Glutamatergic neuron (in vitro differentiated cells): ENCODE results near the gene NUDT1. TPM values are rescaled to one million over a fixed set of nuclear protein-coding genes. Genes with fewer than 3 reads are reported as not detected.

Experiments
- DNase-seq: peaks from one replicate; pipeline ENCODE4 v3.0.0; 2022
- H3K27ac Mint-ChIP-seq: one replicate; pipeline ENCODE4 v1.8.0; 2020; ENCODE audit warnings: mild to moderate bottlenecking, mixed read lengths, inconsistent platforms; ENCODE audit not compliant: unreplicated experiment
- H3K27me3 Mint-ChIP-seq: one replicate; pipeline ENCODE4 v1.8.0; 2020; ENCODE audit warnings: mild to moderate bottlenecking, moderate library complexity, mixed read lengths, inconsistent platforms; ENCODE audit not compliant: unreplicated experiment
- H3K36me3 Mint-ChIP-seq: one replicate; pipeline ENCODE4 v1.8.0; 2020; ENCODE audit warnings: mild to moderate bottlenecking, mixed read lengths, inconsistent platforms; ENCODE audit not compliant: unreplicated experiment
- H3K4me1 Mint-ChIP-seq: one replicate; pipeline ENCODE4 v1.8.0; 2020; ENCODE audit warnings: mild to moderate bottlenecking, low read depth, mixed read lengths, inconsistent platforms; ENCODE audit not compliant: unreplicated experiment
- H3K4me3 Mint-ChIP-seq: one replicate; pipeline ENCODE4 v1.8.0; 2020; ENCODE audit warnings: mild to moderate bottlenecking, mixed read lengths, inconsistent platforms; ENCODE audit not compliant: unreplicated experiment
- H3K9me3 Mint-ChIP-seq: one replicate; pipeline ENCODE4 v1.8.0; 2020; ENCODE audit warnings: mild to moderate bottlenecking, moderate library complexity, mixed read lengths, inconsistent platforms; ENCODE audit not compliant: unreplicated experiment
- total RNA-seq: library from RNA; stranded (reverse); fragmentation: NEBNext Ultra II Directional; extraction: Animal tissue kit (Norgen Biotek cat#: 25700); gene quantifications from one replicate; pipeline ENCODE4 v1.2.1, GENCODE V29; 2021; ENCODE audit not compliant: unreplicated experiment
- TF ChIP-seq, protein P1 (sequence below): fragments of 200-600 bp; sonication (generic); IDR thresholded peaks from one replicate; pipeline ENCODE4 v1.5.0; 2021; ENCODE audit not compliant: partially characterized antibody, unreplicated experiment

Gene NUDT1
- total RNA-seq, 1 donor from 2014 or later: 19.5 TPM

GRCh38 chr7:2251841-2252771, 10.1 kb downstream of the NUDT1 start:
- TF ChIP-seq, protein P1, sequence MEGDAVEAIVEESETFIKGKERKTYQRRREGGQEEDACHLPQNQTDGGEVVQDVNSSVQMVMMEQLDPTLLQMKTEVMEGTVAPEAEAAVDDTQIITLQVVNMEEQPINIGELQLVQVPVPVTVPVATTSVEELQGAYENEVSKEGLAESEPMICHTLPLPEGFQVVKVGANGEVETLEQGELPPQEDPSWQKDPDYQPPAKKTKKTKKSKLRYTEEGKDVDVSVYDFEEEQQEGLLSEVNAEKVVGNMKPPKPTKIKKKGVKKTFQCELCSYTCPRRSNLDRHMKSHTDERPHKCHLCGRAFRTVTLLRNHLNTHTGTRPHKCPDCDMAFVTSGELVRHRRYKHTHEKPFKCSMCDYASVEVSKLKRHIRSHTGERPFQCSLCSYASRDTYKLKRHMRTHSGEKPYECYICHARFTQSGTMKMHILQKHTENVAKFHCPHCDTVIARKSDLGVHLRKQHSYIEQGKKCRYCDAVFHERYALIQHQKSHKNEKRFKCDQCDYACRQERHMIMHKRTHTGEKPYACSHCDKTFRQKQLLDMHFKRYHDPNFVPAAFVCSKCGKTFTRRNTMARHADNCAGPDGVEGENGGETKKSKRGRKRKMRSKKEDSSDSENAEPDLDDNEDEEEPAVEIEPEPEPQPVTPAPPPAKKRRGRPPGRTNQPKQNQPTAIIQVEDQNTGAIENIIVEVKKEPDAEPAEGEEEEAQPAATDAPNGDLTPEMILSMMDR: no peak
- Mint-ChIP-seq H3K27me3 (no peaks in the 10 kb centered on the region), H3K9me3 (peaks cover 3% of the 10 kb centered on the region), H3K27ac (no peak overlapping the region), H3K4me1 (no peaks in the 10 kb centered on the region), H3K36me3 (no peaks in the 10 kb centered on the region), H3K4me3 (no peak overlapping the region)
- no peak for DNase-seq

DNA sequence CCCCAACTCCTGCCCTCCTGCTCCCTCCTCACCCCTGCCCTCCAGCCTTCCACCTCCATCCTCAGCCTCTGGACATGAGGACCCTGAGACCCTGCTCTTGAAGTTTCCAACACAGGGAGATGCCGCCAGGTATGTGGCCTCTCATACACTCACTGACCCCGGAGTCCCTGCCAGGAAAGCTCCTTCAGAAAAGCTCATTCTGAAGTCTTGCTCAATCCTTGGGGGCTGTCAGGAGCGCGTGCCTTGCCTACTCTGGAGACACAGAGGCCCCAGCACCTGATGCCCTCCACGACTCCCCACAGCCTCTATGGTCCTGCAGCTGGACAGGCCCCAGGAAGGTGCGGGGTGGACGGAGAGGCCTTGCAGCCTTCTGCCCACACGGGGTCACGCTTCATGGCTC, 11.0 kb downstream of the NUDT1 start:
- Mint-ChIP-seq H3K27ac (no peak overlapping the region), H3K36me3 (no peaks in the 10 kb centered on the region), H3K27me3 (no peaks in the 10 kb centered on the region), H3K4me1 (no peaks in the 10 kb centered on the region), H3K4me3 (no peak overlapping the region), H3K9me3 (peaks cover 3% of the 10 kb centered on the region)
- no peak for DNase-seq
- TF ChIP-seq, protein P1: no peak

DNA sequence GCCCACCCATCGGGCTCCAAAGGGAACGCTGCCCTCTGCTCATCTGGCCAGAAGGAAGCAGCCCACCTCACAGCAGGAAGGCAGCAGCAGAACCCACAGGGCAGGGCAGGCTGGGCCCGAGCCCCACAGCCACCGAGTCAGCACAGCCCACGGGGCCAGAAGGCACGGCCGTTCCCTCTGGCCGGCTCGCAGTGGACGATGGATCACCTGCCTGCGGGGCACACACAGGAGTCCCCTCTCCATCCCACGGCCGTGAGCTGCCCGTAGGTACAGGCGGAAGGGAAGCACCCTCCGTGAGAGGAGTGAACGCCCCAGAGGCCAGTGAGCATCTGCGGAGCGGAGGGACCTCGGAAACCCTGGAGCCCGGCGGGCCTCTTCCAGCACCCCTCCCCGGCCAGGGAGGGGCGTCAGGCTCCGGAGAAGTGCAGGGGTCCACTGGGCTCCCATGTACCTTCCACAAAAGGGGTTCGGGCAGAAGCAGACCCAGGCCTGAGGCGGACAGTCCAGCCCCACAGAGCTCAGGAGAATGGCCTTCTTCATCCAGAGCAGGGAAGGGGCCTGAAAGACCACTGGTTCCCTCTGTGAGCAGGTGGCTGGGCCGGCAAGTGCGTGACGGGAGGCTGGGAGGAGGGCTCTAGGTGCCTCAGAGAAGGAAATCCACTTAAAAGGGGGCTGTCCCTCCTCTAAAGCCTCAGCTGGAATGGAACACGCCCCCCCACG, 11.7 kb downstream of the NUDT1 start:
- Mint-ChIP-seq H3K4me1 (peaks cover 3% of the 10 kb centered on the region), H3K9me3 (peaks cover 3% of the 10 kb centered on the region), H3K27me3 (no peaks in the 10 kb centered on the region), H3K27ac (no peak overlapping the region), H3K4me3 (no peak overlapping the region), H3K36me3 (no peaks in the 10 kb centered on the region)
- TF ChIP-seq, protein P1: no peak
- DNase-seq: no peak

DNA sequence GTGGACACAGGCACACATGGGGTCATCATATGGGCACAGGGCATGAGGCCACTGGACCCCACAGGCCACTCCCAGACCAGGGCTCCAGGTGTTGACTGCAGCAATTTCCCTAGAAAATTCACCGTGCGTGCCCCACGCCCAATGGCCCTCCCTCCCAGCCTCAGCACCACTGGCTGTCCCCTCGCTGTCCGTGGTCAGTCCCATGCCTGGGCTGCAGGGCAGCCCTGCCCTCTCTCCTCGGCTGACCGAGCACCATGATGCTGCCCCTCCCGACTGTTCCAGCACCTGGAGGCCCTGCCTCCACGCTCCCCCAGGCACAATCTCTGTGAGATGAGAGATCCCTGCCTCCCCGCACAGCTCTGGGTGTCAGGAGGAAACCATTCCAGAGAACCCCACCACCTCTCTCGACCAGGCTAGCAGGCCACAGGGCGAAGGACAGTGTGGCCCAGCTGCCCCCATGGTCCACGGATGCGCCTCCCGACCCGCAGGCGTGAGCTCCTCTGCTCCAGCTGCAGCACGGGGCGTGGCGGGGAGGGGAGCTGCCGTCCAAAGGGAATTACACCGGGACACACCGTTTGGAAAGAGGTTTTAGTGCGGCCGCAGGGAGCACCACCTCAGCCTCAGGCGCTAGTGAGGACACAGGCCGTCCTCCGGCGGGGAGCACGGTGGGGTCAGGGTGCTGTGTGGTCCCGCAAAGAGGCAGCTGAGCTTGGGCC, 12.6 kb downstream of the NUDT1 start:
- Mint-ChIP-seq H3K36me3 (no peaks in the 10 kb centered on the region), H3K27ac (no peak overlapping the region), H3K4me3 (no peak overlapping the region), H3K9me3 (peaks cover 3% of the 10 kb centered on the region), H3K4me1 (peaks cover 3% of the 10 kb centered on the region), H3K27me3 (no peaks in the 10 kb centered on the region)
- no peak for DNase-seq
- TF ChIP-seq, protein P1: no peak
